ENCODE data around the gene SDHD.

SDHD gene

DNA sequence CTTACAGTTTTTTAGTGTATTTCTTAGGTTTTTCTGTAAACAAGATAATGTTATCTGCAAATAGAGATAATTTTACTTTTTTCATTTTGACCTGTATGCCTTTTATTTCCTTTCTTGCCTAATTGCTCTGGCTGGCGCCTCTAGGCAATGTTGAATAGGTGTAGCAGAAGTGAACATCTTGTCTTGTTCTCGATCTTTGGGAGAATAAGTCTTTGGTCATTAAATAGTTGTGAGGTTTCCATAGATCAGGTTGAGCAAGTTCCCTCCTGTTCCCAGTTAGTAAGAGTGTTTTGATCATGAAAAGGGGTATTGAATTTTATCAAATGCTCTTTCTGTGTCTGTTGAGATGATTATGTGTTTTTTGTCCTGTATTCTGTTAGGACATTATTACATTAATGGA is 36.9 kb upstream of the SDHD start:
- TF ChIP-seq, protein P1, sequence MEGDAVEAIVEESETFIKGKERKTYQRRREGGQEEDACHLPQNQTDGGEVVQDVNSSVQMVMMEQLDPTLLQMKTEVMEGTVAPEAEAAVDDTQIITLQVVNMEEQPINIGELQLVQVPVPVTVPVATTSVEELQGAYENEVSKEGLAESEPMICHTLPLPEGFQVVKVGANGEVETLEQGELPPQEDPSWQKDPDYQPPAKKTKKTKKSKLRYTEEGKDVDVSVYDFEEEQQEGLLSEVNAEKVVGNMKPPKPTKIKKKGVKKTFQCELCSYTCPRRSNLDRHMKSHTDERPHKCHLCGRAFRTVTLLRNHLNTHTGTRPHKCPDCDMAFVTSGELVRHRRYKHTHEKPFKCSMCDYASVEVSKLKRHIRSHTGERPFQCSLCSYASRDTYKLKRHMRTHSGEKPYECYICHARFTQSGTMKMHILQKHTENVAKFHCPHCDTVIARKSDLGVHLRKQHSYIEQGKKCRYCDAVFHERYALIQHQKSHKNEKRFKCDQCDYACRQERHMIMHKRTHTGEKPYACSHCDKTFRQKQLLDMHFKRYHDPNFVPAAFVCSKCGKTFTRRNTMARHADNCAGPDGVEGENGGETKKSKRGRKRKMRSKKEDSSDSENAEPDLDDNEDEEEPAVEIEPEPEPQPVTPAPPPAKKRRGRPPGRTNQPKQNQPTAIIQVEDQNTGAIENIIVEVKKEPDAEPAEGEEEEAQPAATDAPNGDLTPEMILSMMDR (IDR thresholded peaks at IDR 0.05; ENCODE audit: low read length, missing control alignments) = no peak
- no peak for DNase-seq (ENCODE audit: low read depth)
- H3K4me3 ChIP-seq (replicated peaks; ENCODE audit: low read depth, low read length) = no peak overlapping the region

DNA sequence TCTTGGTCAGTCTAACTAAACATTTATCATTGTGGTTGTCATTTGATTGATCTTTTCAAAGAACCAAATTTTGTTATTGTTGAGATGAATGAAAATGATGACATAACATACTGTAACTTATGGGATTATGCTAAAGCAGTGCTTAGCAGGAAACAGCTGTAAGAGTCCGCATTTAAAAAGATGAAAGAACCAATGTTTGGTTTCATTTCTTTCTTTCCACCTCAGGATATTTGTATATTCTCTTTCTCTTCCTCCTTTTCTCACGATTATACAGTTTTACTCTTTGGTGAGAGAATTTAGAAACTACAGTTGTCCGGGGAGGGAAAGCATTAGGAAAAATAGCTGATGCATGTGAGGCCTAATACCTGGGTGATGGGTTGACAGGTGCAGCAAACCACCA is 36.0 kb upstream of the SDHD start:
- TF ChIP-seq, protein P1 (IDR thresholded peaks at IDR 0.05; ENCODE audit: low read length, missing control alignments) = no peak
- DNase-seq (ENCODE audit: low read depth) = no peak
- no peak overlapping the region for H3K4me3 ChIP-seq (replicated peaks; ENCODE audit: low read depth, low read length)

DNA sequence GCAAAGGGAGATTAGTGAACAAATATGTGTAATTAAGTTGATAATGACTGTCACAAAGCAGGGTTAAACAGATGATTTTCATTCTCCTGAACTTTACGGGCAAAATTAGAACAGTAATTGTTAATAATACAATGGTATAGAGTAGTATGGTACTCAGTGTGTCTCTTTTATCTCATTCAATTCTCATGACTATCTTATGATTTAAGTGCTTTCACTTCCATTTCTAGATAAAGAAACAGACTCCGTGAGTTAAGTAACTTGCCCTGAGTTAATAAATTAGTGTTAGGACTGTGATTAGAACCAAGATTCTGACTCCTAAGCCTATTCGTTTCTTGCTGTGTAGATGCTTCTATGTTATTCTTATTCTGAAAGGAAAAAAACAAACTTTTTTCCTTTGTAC is 34.9 kb upstream of the SDHD start:
- DNase-seq (ENCODE audit: low read depth) = no peak
- H3K4me3 ChIP-seq (replicated peaks; ENCODE audit: low read depth, low read length) = no peak overlapping the region
- TF ChIP-seq, protein P1 (IDR thresholded peaks at IDR 0.05; ENCODE audit: low read length, missing control alignments) = no peak

DNA sequence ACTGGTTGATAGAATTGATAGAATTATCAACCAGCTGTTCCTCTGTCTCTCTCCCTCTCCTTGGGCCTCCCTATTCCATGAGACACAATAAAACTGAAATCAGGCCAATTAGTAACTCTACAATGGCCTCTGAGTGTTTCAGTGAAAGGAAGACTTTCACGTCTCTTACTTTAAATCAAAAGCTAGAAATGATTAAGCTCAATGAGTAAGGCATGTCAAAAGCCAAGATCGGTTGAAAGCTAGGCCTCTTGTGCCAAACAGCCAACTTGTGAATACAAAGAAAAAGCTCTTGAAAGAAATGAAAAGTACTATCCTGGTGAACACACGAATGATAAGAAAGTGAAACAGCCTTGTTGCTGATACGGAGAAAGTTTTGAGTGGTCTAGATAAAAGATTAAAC is 29.5 kb upstream of the SDHD start:
- TF ChIP-seq, protein P1 (IDR thresholded peaks at IDR 0.05; ENCODE audit: low read length, missing control alignments) = no peak
- no peak for DNase-seq (ENCODE audit: low read depth)
- H3K4me3 ChIP-seq (replicated peaks; ENCODE audit: low read depth, low read length) = no peak overlapping the region

DNA sequence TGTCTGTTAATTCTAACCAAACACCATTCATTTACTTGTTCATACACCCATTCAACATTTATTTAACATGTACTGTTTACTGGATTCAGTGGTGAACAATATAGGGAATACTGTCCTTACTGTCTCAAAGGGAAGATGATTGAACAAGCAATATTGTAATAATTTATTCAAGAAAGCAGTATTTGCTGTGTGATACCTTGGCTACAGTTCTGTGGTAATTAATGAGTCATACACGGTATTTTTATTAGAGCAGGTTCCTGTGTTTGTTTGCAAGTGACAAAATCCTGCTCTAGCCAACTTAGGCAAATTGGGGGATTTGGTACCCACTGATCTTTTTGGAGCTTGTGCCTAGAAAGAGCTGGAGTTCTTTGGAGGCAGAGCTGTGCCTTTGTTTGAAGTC is 28.6 kb upstream of the SDHD start:
- H3K4me3 ChIP-seq (replicated peaks; ENCODE audit: low read depth, low read length) = no peak overlapping the region
- TF ChIP-seq, protein P1 (IDR thresholded peaks at IDR 0.05; ENCODE audit: low read length, missing control alignments) = no peak
- DNase-seq (ENCODE audit: low read depth) = no peak

DNA sequence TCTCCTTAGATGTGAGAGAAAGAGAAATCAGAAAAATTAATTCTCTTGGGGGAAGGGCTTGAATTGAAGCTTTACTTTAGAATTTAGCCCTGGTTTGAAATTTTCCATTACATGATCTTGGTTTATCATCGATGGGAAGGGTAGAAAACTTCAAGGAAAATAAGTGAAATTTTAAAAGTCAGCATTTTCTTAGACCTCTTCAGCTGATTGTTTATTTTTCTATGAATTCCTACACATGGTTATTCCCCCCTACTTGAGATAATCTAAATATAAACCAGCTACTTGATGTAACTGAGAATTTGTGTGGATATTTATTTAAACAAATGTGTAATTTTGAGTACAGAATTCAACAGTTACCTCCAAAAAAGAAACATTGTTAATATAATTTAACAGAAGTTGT is 23.8 kb upstream of the SDHD start:
- H3K4me3 ChIP-seq (replicated peaks; ENCODE audit: low read depth, low read length) = no peak overlapping the region
- TF ChIP-seq, protein P1 (IDR thresholded peaks at IDR 0.05; ENCODE audit: low read length, missing control alignments) = no peak
- DNase-seq (ENCODE audit: low read depth) = no peak

DNA sequence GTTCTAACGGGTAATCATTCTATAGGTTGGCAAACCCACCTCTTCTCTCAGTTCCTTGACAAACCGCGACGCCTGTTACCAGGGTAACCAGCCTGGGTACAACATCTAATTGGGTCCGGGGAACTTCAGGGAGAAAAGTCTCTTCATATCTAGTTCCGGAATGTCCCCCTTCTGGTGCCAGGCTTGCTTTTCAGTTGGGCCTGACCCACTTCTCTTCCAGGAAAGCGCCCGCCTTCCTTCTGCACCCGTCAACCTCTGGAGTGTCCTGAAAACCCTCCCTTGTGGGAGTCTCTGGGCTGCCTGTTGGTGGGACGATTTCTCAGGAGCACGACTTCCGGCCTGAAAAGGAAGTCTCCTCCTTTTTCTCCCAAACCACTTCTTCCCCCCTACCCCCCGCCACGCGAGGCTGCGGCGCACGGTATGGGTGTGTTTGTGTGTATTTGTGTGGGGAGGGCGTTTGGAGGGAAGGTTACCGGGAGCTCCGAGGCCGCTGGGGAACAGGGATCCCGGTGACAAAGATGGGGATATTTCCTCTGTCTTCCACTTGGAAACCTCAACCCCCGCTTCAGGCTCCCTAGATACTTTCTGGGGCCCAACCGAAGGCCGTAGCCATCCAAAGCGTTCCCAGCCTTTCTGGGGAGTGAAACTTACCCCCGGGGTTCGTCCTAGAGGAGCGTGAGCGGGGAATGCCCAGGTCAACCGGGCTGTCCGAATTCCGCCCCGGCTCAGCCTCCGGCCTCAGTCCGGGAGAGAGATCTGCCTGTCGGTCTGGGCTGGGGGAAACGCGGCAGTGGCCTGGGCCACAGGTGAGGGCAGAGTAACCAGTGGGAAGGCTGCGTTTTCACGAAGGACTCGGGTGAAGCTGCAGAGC is 12.5 kb upstream of the SDHD start, which contains the start of the genes NKAPD1 and PIH1D2:
Gene NKAPD1 (plus strand): TSS at position 359 of the 871 bp plus-strand sequence. CDS start 1,276 bp downstream, outside the sequence.
Gene PIH1D2 (minus strand): TSS at position 77 of the 871 bp plus-strand sequence. CDS start 843 bp downstream, outside the sequence.
- TF ChIP-seq, protein P1 (IDR thresholded peaks at IDR 0.05; ENCODE audit: low read length, missing control alignments) = peak; percentile 7
- peak; percentile 93 for DNase-seq (ENCODE audit: low read depth)
- peak within 1 kb of the TSS; percentile 97 for H3K4me3 ChIP-seq (replicated peaks; ENCODE audit: low read depth, low read length)
